Hepatic stellate cell (primary cell): ENCODE data around the gene DNAJC10.

Source experiments
- DNase-seq: peaks from one replicate; pipeline ENCODE4 v3.0.0; 2011; ENCODE audit warnings: low spot score

The DNAJC10 gene

DNA sequence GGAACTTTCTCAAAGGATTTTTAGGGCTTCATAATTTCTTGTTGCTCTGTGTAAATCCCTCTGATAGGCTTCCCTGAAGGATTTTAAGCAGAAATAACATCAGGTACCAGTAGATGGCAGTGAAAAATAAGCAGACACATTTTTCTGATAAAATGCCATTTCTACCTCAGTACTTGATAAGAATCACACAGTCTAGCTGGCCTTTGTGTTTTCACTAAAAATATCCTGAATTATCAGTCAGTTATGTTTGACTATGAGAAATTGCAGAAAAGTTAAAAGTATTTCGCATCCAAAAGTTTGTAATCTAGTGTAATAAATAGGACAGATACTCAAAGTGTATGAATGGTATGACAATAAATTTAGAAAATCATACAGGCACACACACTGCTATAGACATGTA lies 68.7 kb downstream of the DNAJC10 start:
- DNase-seq: no peak

DNA sequence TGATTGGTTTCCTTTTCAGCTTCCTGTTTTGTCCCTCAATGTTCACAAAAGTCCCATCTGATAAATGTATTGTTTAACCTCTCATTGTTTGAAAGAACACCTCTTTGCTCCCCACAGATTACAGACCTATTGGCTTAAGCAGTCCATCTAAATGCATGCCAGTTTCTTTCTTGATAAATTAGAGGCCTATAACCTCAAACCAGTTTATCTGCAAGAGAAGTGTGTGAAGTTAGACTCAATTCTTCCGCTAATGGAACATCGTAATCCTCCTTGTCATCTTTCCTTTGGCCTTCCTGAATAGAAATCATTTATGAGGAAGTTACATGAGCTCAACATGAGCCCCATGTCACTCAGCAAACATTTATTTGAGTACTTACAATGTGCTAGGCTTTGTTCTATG lies 76.4 kb downstream of the DNAJC10 start:
- DNase-seq: no peak

- DNase-seq: no peak
Observed at GRCh38 chr2:182798736-182799135, 82.7 kb downstream of the DNAJC10 start.

- no peak for DNase-seq
Observed at GRCh38 chr2:182804128-182804527, 88.1 kb downstream of the DNAJC10 start.

- no peak for DNase-seq
Observed at GRCh38 chr2:182807319-182807718, 91.3 kb downstream of the DNAJC10 start.

DNA sequence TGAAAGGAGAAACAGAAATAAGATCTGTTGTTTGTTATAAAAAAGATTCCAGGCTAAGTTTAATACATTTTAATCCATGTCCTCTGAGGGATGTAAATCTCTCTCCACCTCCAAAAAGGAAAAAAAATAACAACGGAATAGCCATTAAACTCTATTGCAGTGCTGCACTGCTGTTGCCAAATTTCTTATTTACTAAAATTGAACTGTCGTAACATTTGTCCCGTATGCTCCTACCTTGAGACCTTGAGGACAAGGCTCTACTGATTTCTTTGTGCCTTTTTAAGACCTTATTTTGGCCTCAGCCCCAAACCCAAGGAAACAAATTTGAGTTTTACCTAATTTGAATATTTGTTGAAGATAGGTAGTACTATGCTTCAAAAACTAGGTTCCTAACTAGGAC lies 94.0 kb downstream of the DNAJC10 start:
- no peak for DNase-seq

DNA sequence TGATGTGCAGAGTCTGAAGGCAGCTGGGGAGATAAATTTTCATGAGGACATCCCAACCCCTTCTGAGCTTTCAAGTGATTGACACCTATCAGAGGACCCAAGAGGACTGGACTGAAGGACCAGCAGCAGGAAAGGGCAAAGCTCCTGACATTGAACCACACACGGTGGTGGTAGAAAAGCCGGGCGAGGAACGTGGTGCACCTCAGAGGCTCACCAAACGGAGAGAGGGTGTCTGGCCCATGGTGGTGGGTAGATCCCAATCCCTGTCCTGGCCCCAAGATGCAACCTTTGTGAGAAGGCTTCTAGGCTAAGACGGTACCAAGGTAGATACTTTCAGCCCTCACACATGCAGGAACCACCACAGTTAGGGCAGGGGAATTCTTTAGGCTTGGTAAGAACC lies 98.3 kb downstream of the DNAJC10 start:
- DNase-seq: no peak

DNA sequence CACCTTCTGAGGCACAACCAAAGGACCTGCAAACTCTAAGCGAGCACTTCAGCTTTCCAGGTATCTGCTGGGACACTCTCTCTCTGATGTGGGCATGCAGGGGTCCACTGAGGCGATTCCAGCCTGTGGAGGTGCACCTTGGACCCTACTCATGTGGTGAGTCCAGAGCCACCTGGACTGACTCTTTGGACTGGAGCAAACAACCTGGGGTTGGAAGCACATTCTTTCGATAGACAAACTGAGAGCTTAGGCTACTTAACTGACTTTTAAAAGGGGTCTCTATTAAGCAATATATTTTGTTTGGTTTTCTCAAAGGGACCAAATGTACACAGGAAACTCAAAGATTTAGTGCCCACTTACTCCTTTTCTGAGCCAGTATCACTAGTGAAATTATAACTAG lies 98.7 kb downstream of the DNAJC10 start:
- no peak for DNase-seq

GRCh38 chr2:182816866-182817265 lies 100.8 kb downstream of the DNAJC10 start:
- DNase-seq: no peak

GRCh38 chr2:182817558-182817957 lies 101.5 kb downstream of the DNAJC10 start:
- DNase-seq: no peak

DNA sequence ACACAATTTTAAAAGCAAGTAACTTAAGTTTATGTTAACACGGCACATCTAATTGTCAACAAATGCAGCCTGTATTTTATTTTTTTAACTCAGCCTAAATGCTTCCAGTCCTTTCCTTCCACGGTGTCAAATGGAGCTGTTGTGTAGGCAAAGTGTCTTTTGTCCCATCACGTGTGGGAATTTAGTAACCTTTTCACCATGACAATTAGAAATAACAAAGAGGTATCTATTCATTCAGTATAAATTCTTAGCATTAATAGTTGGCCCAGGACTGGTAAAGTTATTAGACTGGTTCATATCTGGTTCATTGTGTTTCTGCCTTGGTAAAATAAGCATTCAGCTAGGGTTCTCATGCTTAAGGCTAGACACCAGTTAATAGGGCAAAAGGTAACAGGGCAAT lies 102.4 kb downstream of the DNAJC10 start:
- no peak for DNase-seq

DNA sequence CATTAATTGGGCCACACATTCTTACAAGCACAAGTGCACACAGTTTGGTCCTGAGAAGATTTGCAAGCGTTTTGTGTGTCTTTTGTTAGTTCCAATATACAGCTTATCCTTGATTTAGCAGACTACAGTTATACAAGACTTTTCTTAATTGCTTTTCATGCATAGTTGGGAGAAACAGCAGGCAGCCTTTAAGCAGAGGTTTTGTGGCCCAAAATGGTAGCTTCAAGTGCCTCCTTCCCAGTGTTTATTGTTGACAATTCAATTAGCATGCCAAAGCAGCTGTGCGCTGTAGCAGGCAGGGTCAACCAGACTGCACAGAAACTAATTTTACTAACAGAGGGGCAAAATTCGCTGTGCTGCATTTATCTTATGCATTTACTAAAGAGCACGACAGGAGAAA lies 102.9 kb downstream of the DNAJC10 start:
- DNase-seq: no peak

DNA sequence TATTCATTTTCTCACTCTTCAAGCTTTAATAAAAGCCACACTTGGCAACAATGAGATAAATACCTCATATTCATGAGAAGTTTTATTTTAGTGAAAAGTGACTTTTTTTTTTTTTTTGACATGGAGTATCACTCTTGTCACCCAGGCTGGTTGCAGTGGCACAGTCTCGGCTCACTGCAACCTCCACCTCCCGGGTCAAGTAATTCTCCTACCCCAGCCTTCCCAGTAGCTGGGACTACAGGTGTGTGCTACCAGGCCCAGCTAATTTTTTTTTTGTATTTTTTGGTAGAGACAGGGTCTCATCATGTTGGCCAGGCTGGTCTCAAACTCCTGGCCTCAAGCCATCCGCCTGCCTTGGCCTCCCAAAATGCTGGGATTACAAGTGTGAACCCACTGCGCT lies 103.4 kb downstream of the DNAJC10 start:
- no peak for DNase-seq

GRCh38 chr2:182821182-182821581 lies 105.1 kb downstream of the DNAJC10 start:
- no peak for DNase-seq

- no peak for DNase-seq
Observed at GRCh38 chr2:182822733-182823132, 106.7 kb downstream of the DNAJC10 start.

- no peak for DNase-seq
Observed at GRCh38 chr2:182824056-182824766, 108.2 kb downstream of the DNAJC10 start.

DNA sequence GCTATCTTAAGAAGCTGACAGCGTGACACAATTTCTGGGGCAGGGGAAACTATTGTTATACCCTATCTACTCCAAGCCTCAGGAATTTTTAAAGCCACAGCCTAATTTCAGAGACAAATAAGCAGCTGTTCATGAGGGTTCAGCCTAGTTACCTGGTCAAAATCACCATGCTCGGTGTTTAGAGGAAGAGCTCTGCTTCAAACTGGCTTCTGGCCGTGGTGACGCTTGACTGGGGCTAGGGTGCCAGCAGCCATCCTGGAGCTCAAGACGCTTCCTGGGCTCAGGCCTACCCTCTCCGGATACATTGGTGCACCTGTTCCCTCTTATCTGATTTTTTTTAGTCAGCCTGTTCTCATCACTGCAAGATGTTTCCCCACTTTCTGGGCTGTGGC lies 108.7 kb downstream of the DNAJC10 start:
- DNase-seq: no peak

- no peak for DNase-seq
Observed at GRCh38 chr2:182826064-182826463, 110.0 kb downstream of the DNAJC10 start.

GRCh38 chr2:182826496-182826895 lies 110.4 kb downstream of the DNAJC10 start:
- DNase-seq: no peak

- DNase-seq: no peak
Observed at GRCh38 chr2:182827182-182827879, 111.3 kb downstream of the DNAJC10 start.

- no peak for DNase-seq
Observed at GRCh38 chr2:182831101-182831500, 115.0 kb downstream of the DNAJC10 start.

DNA sequence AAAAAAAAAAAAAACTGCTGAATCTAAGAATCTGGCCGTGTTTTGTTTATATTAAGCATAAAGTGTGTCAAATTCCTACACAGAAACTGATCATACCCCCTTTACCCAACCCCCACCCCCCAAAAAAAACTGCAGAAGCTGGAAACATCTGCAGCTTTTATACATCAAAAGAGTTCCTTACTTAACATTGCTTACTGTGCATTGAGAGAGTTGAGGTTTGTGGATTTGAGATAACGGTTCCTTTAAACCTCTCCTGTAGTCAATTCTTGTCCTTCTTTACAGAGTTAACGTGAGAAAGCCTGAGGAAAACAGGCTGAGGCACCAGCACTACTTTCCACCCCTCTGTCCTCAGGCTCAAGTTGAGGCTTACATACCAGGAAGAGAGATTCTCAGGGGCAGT lies 115.9 kb downstream of the DNAJC10 start:
- DNase-seq: no peak

- no peak for DNase-seq
Observed at GRCh38 chr2:182833084-182833854, 117.2 kb downstream of the DNAJC10 start.
